ENCODE data around the gene GOLPH3L.

The GOLPH3L gene

DNA sequence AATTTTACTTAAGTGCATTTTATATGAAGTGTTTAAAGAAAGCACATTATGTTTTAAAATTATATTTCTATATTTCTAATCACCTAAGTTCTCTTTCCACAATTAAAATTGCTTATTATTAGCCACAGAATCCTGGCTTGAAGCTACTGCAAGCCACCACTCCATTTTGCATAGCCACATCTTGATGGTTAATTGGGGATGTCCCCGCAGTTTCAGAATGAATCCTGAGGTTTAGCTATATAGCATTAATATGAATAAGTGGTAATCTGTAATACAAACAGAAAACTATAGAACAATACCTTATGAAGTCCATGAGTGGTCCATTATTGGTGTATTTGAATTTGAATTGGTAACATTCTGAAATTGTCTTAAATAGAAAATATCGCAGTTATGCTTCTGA is 11.6 kb upstream of the GOLPH3L start:
- Histone ChIP-seq H3K4me1 (ENCODE audit: insufficient read depth, low read length, poor library complexity, severe bottlenecking) (no peaks in the 10 kb centered on the region), H3K79me2 (ENCODE audit: insufficient read depth, low read length) (no peaks in the 10 kb centered on the region), H3K27me3 (ENCODE audit: insufficient read depth, low read length, poor library complexity, severe bottlenecking) (no peaks in the 10 kb centered on the region), H2AFZ (ENCODE audit: low read length) (no peak overlapping the region), H4K20me1 (ENCODE audit: insufficient read depth, low read length, poor library complexity, severe bottlenecking) (no peaks in the 10 kb centered on the region), H3K9me2 (replicated peaks; ENCODE audit: low read depth, low read length) (no peaks in the 10 kb centered on the region), H3F3A (ENCODE audit: low read depth) (no peaks in the 10 kb centered on the region), H3K9me3 (ENCODE audit: insufficient read depth, low read depth, low read length) (no peaks in the 10 kb centered on the region), H3K4me3 (ENCODE audit: low read length, poor library complexity, severe bottlenecking) (no peak overlapping the region), H3K4me2 (ENCODE audit: low read depth, low read length, poor library complexity, severe bottlenecking) (no peak overlapping the region), H3K9ac (ENCODE audit: low read depth, low read length, poor library complexity, severe bottlenecking) (no peak overlapping the region), H3K36me3 (ENCODE audit: insufficient read depth, low read length) (no peaks in the 10 kb centered on the region)
- TF ChIP-seq, protein P1, sequence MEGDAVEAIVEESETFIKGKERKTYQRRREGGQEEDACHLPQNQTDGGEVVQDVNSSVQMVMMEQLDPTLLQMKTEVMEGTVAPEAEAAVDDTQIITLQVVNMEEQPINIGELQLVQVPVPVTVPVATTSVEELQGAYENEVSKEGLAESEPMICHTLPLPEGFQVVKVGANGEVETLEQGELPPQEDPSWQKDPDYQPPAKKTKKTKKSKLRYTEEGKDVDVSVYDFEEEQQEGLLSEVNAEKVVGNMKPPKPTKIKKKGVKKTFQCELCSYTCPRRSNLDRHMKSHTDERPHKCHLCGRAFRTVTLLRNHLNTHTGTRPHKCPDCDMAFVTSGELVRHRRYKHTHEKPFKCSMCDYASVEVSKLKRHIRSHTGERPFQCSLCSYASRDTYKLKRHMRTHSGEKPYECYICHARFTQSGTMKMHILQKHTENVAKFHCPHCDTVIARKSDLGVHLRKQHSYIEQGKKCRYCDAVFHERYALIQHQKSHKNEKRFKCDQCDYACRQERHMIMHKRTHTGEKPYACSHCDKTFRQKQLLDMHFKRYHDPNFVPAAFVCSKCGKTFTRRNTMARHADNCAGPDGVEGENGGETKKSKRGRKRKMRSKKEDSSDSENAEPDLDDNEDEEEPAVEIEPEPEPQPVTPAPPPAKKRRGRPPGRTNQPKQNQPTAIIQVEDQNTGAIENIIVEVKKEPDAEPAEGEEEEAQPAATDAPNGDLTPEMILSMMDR (conservative IDR thresholded peaks at IDR 0.05; ENCODE audit: low read length) = no peak
- TF ChIP-seq EZH2phosphoT487 (IDR thresholded peaks at IDR 0.05; ENCODE audit: borderline replicate concordance) = no peak

DNA sequence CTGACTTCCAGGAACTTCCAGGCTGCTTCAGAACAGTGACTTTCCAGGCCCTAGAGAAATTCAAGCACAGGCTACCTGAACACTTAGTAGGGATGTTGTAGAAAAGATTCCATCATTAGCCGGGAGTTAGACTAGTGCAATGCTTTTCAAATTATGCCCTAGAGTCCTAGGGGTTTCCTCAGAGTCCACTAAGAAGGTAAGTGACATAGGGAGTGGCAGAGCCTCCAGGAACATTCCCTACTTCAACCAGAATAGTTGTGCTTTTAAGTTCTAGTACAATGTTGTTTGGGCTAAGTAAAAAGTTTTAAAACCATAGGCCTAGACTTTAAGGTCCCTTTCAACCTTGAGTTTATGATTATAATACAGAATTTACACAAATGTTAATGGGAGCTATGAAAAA is 9.1 kb upstream of the GOLPH3L start:
- Histone ChIP-seq H3K9ac (ENCODE audit: low read depth, low read length, poor library complexity, severe bottlenecking) (no peak overlapping the region), H3K9me3 (ENCODE audit: insufficient read depth, low read depth, low read length) (no peaks in the 10 kb centered on the region), H3K9me2 (replicated peaks; ENCODE audit: low read depth, low read length) (no peaks in the 10 kb centered on the region), H3F3A (ENCODE audit: low read depth) (no peaks in the 10 kb centered on the region), H3K27me3 (ENCODE audit: insufficient read depth, low read length, poor library complexity, severe bottlenecking) (no peaks in the 10 kb centered on the region), H3K79me2 (ENCODE audit: insufficient read depth, low read length) (no peaks in the 10 kb centered on the region), H2AFZ (ENCODE audit: low read length) (no peak overlapping the region), H3K4me3 (ENCODE audit: low read length, poor library complexity, severe bottlenecking) (no peak overlapping the region), H3K4me2 (ENCODE audit: low read depth, low read length, poor library complexity, severe bottlenecking) (no peak overlapping the region), H3K36me3 (ENCODE audit: insufficient read depth, low read length) (no peaks in the 10 kb centered on the region), H4K20me1 (ENCODE audit: insufficient read depth, low read length, poor library complexity, severe bottlenecking) (no peaks in the 10 kb centered on the region), H3K4me1 (ENCODE audit: insufficient read depth, low read length, poor library complexity, severe bottlenecking) (no peaks in the 10 kb centered on the region)
- no peak for TF ChIP-seq EZH2phosphoT487 (IDR thresholded peaks at IDR 0.05; ENCODE audit: borderline replicate concordance)
- TF ChIP-seq, protein P1 (conservative IDR thresholded peaks at IDR 0.05; ENCODE audit: low read length) = no peak

DNA sequence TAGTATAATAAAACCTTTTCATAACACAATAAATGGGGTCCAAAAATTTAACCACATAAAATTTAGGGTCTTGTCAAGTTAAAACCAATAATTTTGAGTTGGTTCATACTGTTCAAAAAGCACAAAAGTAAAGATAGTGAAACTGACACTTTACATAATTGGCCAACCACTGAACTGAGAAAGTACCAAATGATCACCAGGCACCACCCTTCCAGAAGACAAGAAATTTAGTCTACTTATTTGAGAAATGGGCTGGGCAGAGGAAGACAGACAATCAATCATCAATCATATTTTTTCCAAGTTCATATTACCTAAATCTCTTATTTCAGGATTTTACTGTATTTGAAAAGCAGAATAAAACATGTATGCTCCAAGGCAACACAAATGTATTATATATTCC is 6.5 kb upstream of the GOLPH3L start:
- Histone ChIP-seq H3K27me3 (ENCODE audit: insufficient read depth, low read length, poor library complexity, severe bottlenecking) (no peaks in the 10 kb centered on the region), H3K4me2 (ENCODE audit: low read depth, low read length, poor library complexity, severe bottlenecking) (no peak overlapping the region), H3K4me3 (ENCODE audit: low read length, poor library complexity, severe bottlenecking) (no peak overlapping the region), H3K9me2 (replicated peaks; ENCODE audit: low read depth, low read length) (no peaks in the 10 kb centered on the region), H3K9ac (ENCODE audit: low read depth, low read length, poor library complexity, severe bottlenecking) (no peak overlapping the region), H3K79me2 (ENCODE audit: insufficient read depth, low read length) (no peaks in the 10 kb centered on the region), H2AFZ (ENCODE audit: low read length) (no peak overlapping the region), H3K4me1 (ENCODE audit: insufficient read depth, low read length, poor library complexity, severe bottlenecking) (no peaks in the 10 kb centered on the region), H3K9me3 (ENCODE audit: insufficient read depth, low read depth, low read length) (no peaks in the 10 kb centered on the region), H4K20me1 (ENCODE audit: insufficient read depth, low read length, poor library complexity, severe bottlenecking) (no peaks in the 10 kb centered on the region), H3F3A (ENCODE audit: low read depth) (no peaks in the 10 kb centered on the region), H3K36me3 (ENCODE audit: insufficient read depth, low read length) (no peaks in the 10 kb centered on the region)
- TF ChIP-seq, protein P1 (conservative IDR thresholded peaks at IDR 0.05; ENCODE audit: low read length) = no peak
- TF ChIP-seq EZH2phosphoT487 (IDR thresholded peaks at IDR 0.05; ENCODE audit: borderline replicate concordance) = no peak
